HPDE6-E6E7 (cell line): ENCODE results near the gene AMIGO2.
"Not testable (repeated sequence)": the region's sequence is repeated elsewhere in the genome, so short reads cannot be mapped to it uniquely, and the experiment has no call there.

ENCODE experiments used
- DNase-seq: peaks from one replicate; pipeline ENCODE4 v3.0.0; 2011; ENCODE audit warnings: missing footprints; ENCODE audit errors: extremely low spot score

Gene AMIGO2

GRCh38 chr12:47074757-47075156 lies 5.0 kb downstream of the AMIGO2 start:
- no peak for DNase-seq

GRCh38 chr12:47073951-47074350 lies 5.8 kb downstream of the AMIGO2 start:
- DNase-seq, result no peak

- no peak for DNase-seq
Observed at GRCh38 chr12:47071241-47071852, 8.4 kb downstream of the AMIGO2 start.

- DNase-seq, result no peak
Observed at GRCh38 chr12:47070310-47070709, 9.4 kb downstream of the AMIGO2 start.

- DNase-seq, result no peak
Observed at GRCh38 chr12:47068539-47068938, 11.2 kb downstream of the AMIGO2 start.

DNA sequence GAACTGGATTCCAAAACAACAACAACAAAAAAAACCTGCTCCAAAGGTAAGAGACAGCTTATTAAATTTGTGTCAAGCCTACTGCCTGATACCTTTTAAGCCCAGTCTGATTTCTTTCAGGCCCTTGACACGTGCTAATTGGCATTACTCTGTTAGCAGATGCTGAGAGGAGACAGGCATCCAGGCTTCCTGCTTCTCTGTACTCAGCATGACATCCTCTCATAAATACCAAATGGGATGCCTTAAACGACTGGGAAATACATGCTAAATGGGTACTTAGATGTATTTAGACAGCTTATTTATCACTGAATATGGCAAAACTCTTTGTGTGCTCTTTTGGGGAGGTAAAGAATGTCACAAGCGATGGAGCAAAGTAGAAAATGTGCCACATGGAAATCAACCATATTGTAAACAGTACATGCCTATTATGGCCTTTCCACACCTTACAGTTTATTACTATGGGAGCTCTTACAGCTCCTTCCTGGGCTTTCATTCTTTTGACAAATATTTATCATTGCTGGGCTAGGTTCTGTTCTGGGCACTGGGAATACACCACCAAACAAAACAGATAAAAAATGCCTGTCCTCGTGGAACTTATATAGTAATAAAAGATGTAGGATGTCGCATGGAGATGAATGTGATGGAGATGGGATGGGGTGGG lies 11.9 kb downstream of the AMIGO2 start:
- no peak for DNase-seq

- no peak for DNase-seq
Observed at GRCh38 chr12:47067176-47067575, 12.6 kb downstream of the AMIGO2 start.

- no peak for DNase-seq
Observed at GRCh38 chr12:47066278-47067025, 13.3 kb downstream of the AMIGO2 start.

DNA sequence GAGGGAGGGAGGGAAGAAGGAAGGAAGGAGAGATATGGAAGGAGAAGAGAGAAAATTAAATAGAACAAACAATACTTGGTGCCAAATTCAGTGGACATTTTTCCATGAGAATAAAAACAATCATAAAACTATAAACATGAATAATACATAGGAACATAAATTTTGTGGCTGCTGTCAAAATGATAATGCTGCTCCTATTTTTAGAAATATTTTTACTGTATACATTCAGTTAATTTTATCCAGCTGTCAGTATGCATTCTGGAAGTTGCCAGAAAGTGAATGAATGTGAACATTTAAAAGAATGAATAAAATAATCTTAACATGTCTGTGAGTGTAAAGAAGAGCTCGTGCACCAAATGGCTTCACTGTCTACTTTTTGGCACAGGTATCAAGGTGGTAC lies 14.2 kb downstream of the AMIGO2 start:
- DNase-seq, result no peak

DNA sequence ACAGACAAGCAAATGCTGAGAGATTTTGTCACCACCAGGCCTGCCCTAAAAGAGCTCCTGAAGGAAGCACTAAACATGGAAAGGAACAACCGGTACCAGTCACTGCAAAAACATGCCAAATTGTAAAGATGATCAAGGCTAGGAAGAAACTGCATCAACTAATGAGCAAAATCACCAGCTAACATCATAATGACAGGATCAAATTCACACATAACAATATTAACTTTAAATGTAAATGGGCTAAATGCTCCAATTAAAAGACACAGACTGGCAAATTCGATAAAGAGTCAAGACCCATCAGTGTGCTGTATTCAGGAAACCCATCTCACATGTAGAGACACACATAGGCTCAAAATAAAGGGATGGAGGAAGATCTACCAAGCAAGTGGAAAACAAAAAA lies 21.1 kb downstream of the AMIGO2 start:
- not testable (repeated sequence) for DNase-seq

- not testable (repeated sequence) for DNase-seq
Observed at GRCh38 chr12:47056944-47057343, 22.8 kb downstream of the AMIGO2 start.

DNA sequence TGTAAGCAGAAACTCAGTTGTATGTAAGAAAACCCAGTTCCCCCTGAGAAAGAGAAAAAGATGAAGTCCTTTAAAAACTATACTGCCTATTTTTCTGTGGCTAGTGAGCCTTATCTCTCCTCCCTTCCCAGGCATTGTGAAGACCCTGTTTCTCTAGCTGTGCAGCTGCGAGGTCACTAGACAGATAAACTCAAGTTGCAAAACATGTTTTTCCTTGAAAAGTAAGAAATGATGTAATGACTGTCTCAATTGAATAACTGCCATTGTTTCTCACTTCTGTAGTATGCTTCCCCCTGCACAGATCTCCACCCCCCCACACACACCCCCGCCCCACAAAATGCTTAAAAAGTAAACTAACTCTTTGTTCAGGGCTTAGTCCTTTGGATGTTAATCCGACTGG lies 23.9 kb downstream of the AMIGO2 start:
- DNase-seq, result not testable (repeated sequence)

- DNase-seq, result no peak
Observed at GRCh38 chr12:47054659-47055058, 25.1 kb downstream of the AMIGO2 start.

GRCh38 chr12:47053961-47054360 lies 25.8 kb downstream of the AMIGO2 start:
- no peak for DNase-seq

- DNase-seq, result no peak
Observed at GRCh38 chr12:47052274-47052673, 27.5 kb downstream of the AMIGO2 start.

DNA sequence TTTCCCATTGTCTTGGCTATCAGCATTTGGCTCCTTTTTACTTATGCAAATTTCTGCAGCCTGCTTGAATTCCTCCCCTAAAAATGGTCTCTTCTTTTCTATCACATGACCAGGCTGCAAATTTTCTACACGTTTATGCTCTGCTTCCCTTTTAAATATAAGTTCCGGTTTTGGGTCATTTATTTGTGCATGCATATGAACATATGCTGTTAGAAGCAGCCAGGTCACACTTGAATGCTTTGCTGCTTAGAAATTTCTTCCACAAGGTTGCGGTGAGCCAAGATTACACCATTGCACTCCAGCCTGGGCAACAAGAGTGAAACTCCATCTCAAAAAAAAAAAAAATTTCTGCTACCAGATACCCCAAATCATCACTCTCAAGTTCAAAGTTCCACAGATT lies 28.5 kb downstream of the AMIGO2 start:
- not testable (repeated sequence) for DNase-seq

DNA sequence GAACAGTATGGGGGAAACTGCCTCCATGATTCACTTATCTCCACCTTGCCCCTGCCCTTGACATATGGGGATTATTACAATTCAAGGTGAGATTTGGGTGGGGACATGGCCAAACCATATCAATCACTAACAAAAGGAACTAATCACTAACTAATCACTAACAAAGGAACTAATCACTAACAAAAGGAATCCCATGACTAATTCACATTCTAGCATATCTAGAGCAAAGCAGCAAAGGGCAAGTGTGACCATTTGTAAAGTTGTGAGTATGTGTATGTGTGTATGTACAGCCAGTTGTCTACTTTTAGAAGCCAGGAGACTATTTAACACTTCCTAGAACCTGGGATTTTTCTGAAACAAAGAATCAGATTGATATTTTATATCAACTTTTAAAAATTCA lies 31.2 kb downstream of the AMIGO2 start:
- no peak for DNase-seq

GRCh38 chr12:47041327-47041726 lies 38.4 kb downstream of the AMIGO2 start:
- DNase-seq, result no peak

DNA sequence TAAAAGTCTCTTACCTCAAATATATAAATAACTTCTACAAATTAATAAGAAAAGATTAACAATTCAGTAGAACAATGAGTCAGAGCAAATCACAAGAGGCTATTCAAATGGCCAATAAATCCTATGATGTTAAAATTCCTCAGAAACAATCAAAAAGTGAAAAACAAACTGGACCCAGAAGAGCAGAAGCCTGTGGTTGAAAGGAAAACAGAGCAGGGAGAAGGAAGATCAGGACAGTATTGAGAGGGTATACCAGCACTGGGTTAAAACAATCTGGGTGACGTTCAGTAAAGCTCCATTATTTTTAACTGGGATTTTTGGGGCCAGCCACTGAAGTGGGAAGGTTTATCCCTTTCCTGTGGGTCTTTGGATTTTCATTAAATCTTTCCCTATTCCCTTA lies 40.0 kb downstream of the AMIGO2 start:
- no peak for DNase-seq

GRCh38 chr12:47039079-47039478 lies 40.7 kb downstream of the AMIGO2 start:
- DNase-seq, result no peak

- DNase-seq, result peak; percentile 26
Observed at GRCh38 chr12:47038270-47038748, 41.5 kb downstream of the AMIGO2 start.

DNA sequence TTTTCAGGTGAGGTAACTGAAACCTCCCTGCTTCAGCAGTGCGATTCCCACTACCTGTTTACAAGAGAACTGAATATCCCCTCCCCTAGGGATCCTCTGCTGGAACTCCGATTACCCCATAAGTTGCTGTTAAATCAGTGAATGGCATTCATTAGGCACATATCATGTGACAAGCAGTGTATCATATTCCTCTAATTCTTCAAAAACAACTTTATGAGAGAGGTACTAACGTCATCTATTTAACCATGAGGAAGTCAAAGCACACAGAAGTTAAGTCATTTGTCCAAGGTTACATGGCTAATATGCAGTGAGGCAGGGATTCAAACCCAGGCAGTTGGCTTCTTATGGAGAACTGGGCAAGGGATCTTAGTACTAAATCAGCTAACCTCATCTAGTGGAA lies 44.3 kb downstream of the AMIGO2 start:
- no peak for DNase-seq

DNA sequence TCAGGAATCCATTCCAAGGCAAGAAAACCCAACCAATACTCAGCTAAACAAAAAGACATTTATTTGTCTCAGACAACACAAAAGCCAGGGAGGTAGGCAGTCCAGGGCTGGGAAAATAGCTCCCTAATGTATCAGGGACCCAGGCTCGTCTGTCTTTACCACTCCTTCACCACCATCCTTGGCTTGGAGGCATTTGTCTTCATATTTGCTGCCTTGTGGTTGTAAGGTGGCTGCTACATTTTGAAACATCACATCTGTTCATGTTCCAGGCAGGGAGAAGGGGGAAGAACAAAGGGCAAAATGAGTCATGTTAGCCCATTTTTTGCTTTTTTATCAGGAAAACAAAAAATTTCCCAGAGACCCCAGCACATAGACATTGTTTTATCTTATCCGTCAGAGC lies 45.1 kb downstream of the AMIGO2 start:
- DNase-seq, result no peak
